ENCODE results near the gene CDH2.

GRCh38 chr18:28099237-28099636 is 77.7 kb downstream of the CDH2 start:
- TF ChIP-seq, protein P1, sequence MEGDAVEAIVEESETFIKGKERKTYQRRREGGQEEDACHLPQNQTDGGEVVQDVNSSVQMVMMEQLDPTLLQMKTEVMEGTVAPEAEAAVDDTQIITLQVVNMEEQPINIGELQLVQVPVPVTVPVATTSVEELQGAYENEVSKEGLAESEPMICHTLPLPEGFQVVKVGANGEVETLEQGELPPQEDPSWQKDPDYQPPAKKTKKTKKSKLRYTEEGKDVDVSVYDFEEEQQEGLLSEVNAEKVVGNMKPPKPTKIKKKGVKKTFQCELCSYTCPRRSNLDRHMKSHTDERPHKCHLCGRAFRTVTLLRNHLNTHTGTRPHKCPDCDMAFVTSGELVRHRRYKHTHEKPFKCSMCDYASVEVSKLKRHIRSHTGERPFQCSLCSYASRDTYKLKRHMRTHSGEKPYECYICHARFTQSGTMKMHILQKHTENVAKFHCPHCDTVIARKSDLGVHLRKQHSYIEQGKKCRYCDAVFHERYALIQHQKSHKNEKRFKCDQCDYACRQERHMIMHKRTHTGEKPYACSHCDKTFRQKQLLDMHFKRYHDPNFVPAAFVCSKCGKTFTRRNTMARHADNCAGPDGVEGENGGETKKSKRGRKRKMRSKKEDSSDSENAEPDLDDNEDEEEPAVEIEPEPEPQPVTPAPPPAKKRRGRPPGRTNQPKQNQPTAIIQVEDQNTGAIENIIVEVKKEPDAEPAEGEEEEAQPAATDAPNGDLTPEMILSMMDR (IDR thresholded peaks at IDR 0.05), result no peak
- TF ChIP-seq POLR2AphosphoS5 (IDR thresholded peaks at IDR 0.05; ENCODE audit: insufficient read depth in 1 of 2, low read depth in 1 of 2) (no peak), POLR2A (IDR thresholded peaks at IDR 0.05) (no peak)
